HL-60 (cell line): ENCODE measurements around the gene RGS6.

Source experiments
- DNase-seq, 2 experiments: peaks; one replicate each; pipeline ENCODE4 v3.0.0-alpha.2; 2010 to 2020; ENCODE audit warnings: low read depth in 1 of 2, low spot score in 1 of 2
- H3K27ac ChIP-seq: fragments of 250-450 bp; sonication (Bioruptor Pico); replicated peaks from 2 replicates; pipeline ENCODE4 v1.5.1; 2020; ENCODE audit warnings: mild to moderate bottlenecking, moderate library complexity
- H3K27me3 ChIP-seq: fragments of 250-450 bp; sonication (Bioruptor Pico); 2 replicates; pipeline ENCODE4 v1.5.1; 2021; ENCODE audit warnings: mild to moderate bottlenecking, moderate library complexity; ENCODE audit not compliant: insufficient read depth, poor library complexity, severe bottlenecking
- H3K4me3 ChIP-seq: replicated peaks from 2 replicates; pipeline ENCODE4 v1.5.1; 2011; ENCODE audit warnings: mild to moderate bottlenecking, control low read depth, low read length; ENCODE audit not compliant: insufficient read depth
- GABPA ChIP-seq: IDR thresholded peaks from 2 replicates; pipeline ENCODE4 v1.6.1; 2012; ENCODE audit warnings: low read depth
- POLR2AphosphoS5 ChIP-seq: IDR thresholded peaks from 2 replicates; pipeline ENCODE4 v1.6.1; 2012; ENCODE audit warnings: low read depth
- SPI1 ChIP-seq: IDR thresholded peaks from 2 replicates; pipeline ENCODE4 v1.6.1; 2012; ENCODE audit warnings: low read depth, mild to moderate bottlenecking, borderline replicate concordance
- TF ChIP-seq, protein P1 (sequence below): IDR thresholded peaks from 2 replicates; pipeline ENCODE4 v1.6.1; 2012; ENCODE audit warnings: low read depth; ENCODE audit not compliant: insufficient replicate concordance
- TF ChIP-seq, protein P2 (sequence below): IDR thresholded peaks from one replicate; pipeline ENCODE4 v1.5.1; 2011; ENCODE audit warnings: low read length, control low read depth, inconsistent platforms; ENCODE audit not compliant: insufficient read depth

Gene RGS6

DNA sequence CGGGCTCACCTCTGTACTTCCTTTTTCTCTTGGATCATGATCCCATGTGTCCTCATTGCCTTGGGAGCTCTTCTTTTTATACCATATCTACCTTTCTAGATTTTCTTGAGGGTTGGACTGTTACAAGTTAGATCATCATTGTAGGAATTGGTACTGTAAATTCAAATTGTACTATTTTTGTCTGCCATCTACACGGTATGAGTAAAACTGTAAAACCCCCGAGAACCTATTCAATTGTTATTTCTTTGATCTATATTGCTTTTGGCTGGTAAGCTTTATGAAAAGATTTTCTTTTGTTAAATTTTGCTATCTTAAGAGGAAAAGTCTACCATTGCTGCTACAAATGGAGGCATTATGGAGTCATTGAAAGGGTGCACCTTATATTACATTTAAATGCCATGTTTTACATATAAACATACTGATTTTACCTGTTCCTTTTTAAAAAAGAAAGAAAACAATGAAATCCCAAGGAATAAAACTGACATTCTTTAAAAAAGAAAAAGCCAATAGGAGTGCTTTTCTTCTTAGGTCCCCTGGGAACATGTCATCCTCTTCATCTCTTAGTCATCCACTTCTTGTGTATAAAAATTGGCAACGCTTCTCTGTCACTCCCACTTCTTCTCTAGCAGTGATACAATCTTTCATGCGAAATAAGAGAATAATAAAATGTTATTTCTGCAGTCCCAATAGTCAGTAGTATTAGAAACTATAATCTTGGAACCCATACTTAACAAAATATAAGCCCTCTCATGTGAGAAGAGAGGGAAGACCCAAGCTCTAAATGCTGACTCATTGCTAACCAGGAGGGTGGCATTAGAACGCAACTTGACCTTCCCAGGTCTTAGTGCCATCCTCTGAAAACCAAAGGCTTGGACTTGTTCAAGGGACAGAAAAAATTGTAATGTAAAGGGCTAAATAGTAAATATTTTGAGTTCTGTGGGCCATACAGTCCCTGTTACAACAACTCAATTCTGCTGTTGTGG lies 20.4 kb downstream of the RGS6 start:
- TF ChIP-seq, protein P1, sequence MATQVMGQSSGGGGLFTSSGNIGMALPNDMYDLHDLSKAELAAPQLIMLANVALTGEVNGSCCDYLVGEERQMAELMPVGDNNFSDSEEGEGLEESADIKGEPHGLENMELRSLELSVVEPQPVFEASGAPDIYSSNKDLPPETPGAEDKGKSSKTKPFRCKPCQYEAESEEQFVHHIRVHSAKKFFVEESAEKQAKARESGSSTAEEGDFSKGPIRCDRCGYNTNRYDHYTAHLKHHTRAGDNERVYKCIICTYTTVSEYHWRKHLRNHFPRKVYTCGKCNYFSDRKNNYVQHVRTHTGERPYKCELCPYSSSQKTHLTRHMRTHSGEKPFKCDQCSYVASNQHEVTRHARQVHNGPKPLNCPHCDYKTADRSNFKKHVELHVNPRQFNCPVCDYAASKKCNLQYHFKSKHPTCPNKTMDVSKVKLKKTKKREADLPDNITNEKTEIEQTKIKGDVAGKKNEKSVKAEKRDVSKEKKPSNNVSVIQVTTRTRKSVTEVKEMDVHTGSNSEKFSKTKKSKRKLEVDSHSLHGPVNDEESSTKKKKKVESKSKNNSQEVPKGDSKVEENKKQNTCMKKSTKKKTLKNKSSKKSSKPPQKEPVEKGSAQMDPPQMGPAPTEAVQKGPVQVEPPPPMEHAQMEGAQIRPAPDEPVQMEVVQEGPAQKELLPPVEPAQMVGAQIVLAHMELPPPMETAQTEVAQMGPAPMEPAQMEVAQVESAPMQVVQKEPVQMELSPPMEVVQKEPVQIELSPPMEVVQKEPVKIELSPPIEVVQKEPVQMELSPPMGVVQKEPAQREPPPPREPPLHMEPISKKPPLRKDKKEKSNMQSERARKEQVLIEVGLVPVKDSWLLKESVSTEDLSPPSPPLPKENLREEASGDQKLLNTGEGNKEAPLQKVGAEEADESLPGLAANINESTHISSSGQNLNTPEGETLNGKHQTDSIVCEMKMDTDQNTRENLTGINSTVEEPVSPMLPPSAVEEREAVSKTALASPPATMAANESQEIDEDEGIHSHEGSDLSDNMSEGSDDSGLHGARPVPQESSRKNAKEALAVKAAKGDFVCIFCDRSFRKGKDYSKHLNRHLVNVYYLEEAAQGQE: no peak
- TF ChIP-seq, protein P2, sequence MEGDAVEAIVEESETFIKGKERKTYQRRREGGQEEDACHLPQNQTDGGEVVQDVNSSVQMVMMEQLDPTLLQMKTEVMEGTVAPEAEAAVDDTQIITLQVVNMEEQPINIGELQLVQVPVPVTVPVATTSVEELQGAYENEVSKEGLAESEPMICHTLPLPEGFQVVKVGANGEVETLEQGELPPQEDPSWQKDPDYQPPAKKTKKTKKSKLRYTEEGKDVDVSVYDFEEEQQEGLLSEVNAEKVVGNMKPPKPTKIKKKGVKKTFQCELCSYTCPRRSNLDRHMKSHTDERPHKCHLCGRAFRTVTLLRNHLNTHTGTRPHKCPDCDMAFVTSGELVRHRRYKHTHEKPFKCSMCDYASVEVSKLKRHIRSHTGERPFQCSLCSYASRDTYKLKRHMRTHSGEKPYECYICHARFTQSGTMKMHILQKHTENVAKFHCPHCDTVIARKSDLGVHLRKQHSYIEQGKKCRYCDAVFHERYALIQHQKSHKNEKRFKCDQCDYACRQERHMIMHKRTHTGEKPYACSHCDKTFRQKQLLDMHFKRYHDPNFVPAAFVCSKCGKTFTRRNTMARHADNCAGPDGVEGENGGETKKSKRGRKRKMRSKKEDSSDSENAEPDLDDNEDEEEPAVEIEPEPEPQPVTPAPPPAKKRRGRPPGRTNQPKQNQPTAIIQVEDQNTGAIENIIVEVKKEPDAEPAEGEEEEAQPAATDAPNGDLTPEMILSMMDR: no peak
- TF ChIP-seq POLR2AphosphoS5 (no peak), GABPA (no peak), SPI1 (no peak)
- no peak for DNase-seq
- no peak overlapping the region for H3K27ac ChIP-seq

DNA sequence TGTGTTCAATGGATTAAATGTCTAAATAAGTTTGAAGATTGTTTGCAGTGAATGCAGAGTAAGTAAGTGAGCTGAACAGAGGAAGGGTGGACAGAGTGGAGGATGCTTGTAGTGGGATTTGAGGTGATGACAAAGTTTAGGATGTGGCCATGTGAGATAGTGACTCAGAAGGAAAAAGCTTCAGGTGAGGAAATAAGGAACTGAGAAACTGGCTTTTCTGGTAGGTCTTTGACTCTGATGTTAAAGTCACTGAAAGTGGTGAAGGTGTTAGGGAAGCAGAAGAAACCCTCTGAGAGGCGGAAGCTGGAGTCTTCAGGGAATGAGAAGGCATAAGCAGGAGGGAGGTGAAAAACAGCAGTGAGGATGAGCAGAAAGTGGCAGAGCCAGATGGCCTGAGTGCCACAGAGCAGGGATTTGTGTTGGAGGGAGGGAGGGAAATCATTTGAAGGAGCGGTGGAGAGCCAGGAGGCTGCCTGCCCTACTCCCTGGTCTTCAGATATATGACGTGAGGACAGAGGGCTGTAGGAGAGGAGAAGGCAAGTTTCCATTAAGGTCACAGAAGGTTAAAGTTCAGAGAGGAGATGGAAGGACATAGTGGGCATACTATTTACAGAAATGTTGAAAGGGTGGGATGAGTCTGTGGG lies 24.8 kb downstream of the RGS6 start:
- no peaks in the 10 kb centered on the region for H3K27me3 ChIP-seq
- H3K27ac ChIP-seq: no peak overlapping the region
- no peak overlapping the region for H3K4me3 ChIP-seq
- TF ChIP-seq SPI1 (no peak), GABPA (no peak), POLR2AphosphoS5 (no peak)
- TF ChIP-seq, protein P1: no peak
- TF ChIP-seq, protein P2: no peak
- DNase-seq: no peak

More for the DNA sequence above, 20.4 kb downstream of the RGS6 start:
- H3K4me3 ChIP-seq: no peak overlapping the region
- H3K27me3 ChIP-seq: no peaks in the 10 kb centered on the region

DNA sequence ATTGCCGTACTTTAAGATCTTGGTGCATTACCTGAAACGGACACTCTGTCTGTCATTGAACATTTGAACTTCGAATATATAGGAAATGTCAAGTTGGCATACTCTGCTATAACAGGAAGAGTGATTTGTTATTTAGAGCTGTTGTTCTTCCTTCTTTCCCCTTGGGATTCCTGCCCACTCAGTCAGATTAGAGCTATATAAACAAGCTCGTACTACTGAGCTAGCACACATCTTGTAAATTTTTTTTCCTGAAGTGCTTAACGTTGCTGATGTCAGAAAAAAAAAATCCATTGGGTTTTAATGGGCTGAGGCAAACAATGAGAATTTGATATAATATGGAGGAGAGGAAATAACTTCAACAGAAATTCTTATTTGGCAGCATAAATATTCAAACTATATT lies 26.8 kb downstream of the RGS6 start:
- no peak for DNase-seq

More for the DNA sequence above, 26.8 kb downstream of the RGS6 start:
- no peaks in the 10 kb centered on the region for H3K27me3 ChIP-seq
- no peak overlapping the region for H3K4me3 ChIP-seq
- H3K27ac ChIP-seq: no peak overlapping the region
- TF ChIP-seq GABPA (no peak), SPI1 (no peak), POLR2AphosphoS5 (no peak)
- TF ChIP-seq, protein P1: no peak
- TF ChIP-seq, protein P2: no peak
